H1 (cell line): ENCODE data around the gene TRPM1. TPM values are rescaled to one million over a fixed set of nuclear protein-coding genes. Genes with fewer than 3 reads are reported as not detected.

ENCODE experiments used
- CTCF ChIA-PET: fragments of 300-600 bp; sonication (Branson Sonifier 250); formaldehyde crosslinking; loops from one replicate; lab custom pipeline; 2021; ENCODE audit not compliant: partially characterized antibody; lab: Charles Lee
- POLR2A ChIA-PET: fragments of 300-600 bp; sonication (Branson Sonifier 250); formaldehyde crosslinking; loops from one replicate; lab custom pipeline; 2021; ENCODE audit warnings: inconsistent platforms; ENCODE audit not compliant: partially characterized antibody; lab: Charles Lee
- DNase-seq, 2 experiments: peaks; one replicate each; pipeline versions ENCODE4 v3.0.0 to v3.0.0-alpha.2; 2010 to 2022; ENCODE audit warnings: low spot score in 2 of 2, low read depth in 1 of 2, mixed read lengths in 1 of 2
- FAIRE-seq: peaks from 2 replicates; lab custom pipeline; 2011; peaks lifted over from hg19 to GRCh38; lab: Jason Lieb, UNC
- H2AFZ ChIP-seq: 2 replicates; pipeline ENCODE4 v1.8.1; 2012; ENCODE audit warnings: low read length, inconsistent platforms
- H2AK5ac ChIP-seq: 2 replicates; pipeline ENCODE4 v1.6.1; 2013; ENCODE audit warnings: low read depth, low read length
- H2BK120ac ChIP-seq: replicated peaks from 2 replicates; pipeline ENCODE3; 2013; ENCODE audit warnings: low read depth, low read length, inconsistent platforms
- H2BK12ac ChIP-seq: 2 replicates; pipeline ENCODE4 v1.6.1; 2013; ENCODE audit warnings: low read depth, low read length
- H2BK15ac ChIP-seq: 2 replicates; pipeline ENCODE4 v1.6.1; 2013; ENCODE audit warnings: low read length
- H2BK20ac ChIP-seq: 2 replicates; pipeline ENCODE4 v1.6.1; 2013; ENCODE audit warnings: low read length
- H2BK5ac ChIP-seq: 2 replicates; pipeline ENCODE4 v1.6.1; 2013; ENCODE audit warnings: low read depth, low read length
- H3K14ac ChIP-seq: 2 replicates; pipeline ENCODE4 v1.6.1; 2013; ENCODE audit warnings: inconsistent platforms; ENCODE audit not compliant: insufficient read length
- H3K18ac ChIP-seq: 2 replicates; pipeline ENCODE4 v1.6.1; 2013; ENCODE audit warnings: low read length; ENCODE audit errors: extremely low read depth
- H3K23ac ChIP-seq: 2 replicates; pipeline ENCODE4 v1.6.1; 2013; ENCODE audit warnings: inconsistent platforms; ENCODE audit not compliant: insufficient read length
- H3K23me2 ChIP-seq: 2 replicates; pipeline ENCODE4 v1.6.1; 2013; ENCODE audit warnings: low read depth, low read length
- H3K27ac ChIP-seq: 2 replicates; pipeline ENCODE4 v1.6.1; 2011; ENCODE audit warnings: low read depth, low read length, inconsistent platforms
- H3K27me3 ChIP-seq, 4 experiments: replicated peaks in 1 of 4; 1 replicate in 1 of 4; 2 replicates in 3 of 4; pipeline versions ENCODE4 v1.6.1 to v1.8.1; 2011 to 2013; ENCODE audit warnings: low read length in 3 of 4, mild to moderate bottlenecking in 3 of 4, inconsistent platforms in 2 of 4, mixed read lengths in 2 of 4, moderate library complexity in 1 of 4; ENCODE audit not compliant: control insufficient read depth in 3 of 4, insufficient read depth in 3 of 4; ENCODE audit errors: extremely low read depth in 1 of 4
- H3K36me3 ChIP-seq, 4 experiments: 2 replicates each; pipeline versions ENCODE4 v1.6.1 to v1.8.1; 2011 to 2013; ENCODE audit warnings: mild to moderate bottlenecking in 4 of 4, low read length in 3 of 4, moderate library complexity in 2 of 4, control low read depth in 1 of 4, inconsistent platforms in 1 of 4; ENCODE audit not compliant: insufficient read depth in 4 of 4, control insufficient read depth in 2 of 4
- H3K4ac ChIP-seq: replicated peaks from 2 replicates; pipeline ENCODE3; 2013; ENCODE audit warnings: low read length, low read depth, mixed read lengths, inconsistent platforms; ENCODE audit not compliant: insufficient read length
- H3K4me1 ChIP-seq, 4 experiments: replicated peaks in 1 of 4; 1 replicate in 1 of 4; 2 replicates in 3 of 4; pipeline versions ENCODE4 v1.6.1 to v1.8.1; 2011 to 2013; ENCODE audit warnings: low read length in 3 of 4, inconsistent platforms in 2 of 4, mixed read lengths in 1 of 4; ENCODE audit not compliant: insufficient read depth in 4 of 4, control insufficient read depth in 3 of 4
- H3K4me2 ChIP-seq, 2 experiments: 2 replicates each; pipeline versions ENCODE4 v1.6.1 to v1.8.1; 2011 to 2013; ENCODE audit warnings: low read depth in 2 of 2, low read length in 2 of 2, control low read depth in 1 of 2, inconsistent platforms in 1 of 2, mild to moderate bottlenecking in 1 of 2; ENCODE audit not compliant: insufficient read depth in 1 of 2
- H3K4me3 ChIP-seq, 4 experiments: fragments of 200-600, 300-600 bp in 1 of 4; sonication (generic), shearing (Covaris generic), sonication (Bioruptor Twin) in 1 of 4; 2 replicates each; pipeline versions ENCODE4 v1.5.1 to v1.8.1; 2011 to 2016; ENCODE audit warnings: low read length in 4 of 4, low read depth in 3 of 4, control low read depth in 2 of 4, inconsistent platforms in 2 of 4, mild to moderate bottlenecking in 2 of 4, mixed read lengths in 1 of 4, moderate library complexity in 1 of 4; ENCODE audit not compliant: insufficient read depth in 2 of 4; ENCODE audit errors: extremely low read depth in 1 of 4
- H3K56ac ChIP-seq: replicated peaks from 2 replicates; pipeline ENCODE3; 2013; ENCODE audit warnings: low read depth, mild to moderate bottlenecking, mixed read lengths, low read length, inconsistent platforms; ENCODE audit not compliant: insufficient read length
- H3K79me1 ChIP-seq: 2 replicates; pipeline ENCODE4 v1.6.1; 2013; ENCODE audit warnings: low read depth, low read length, control low read depth
- H3K79me2 ChIP-seq, 2 experiments: 2 replicates each; pipeline versions ENCODE4 v1.6.1 to v1.8.1; 2012 to 2013; ENCODE audit warnings: low read length in 2 of 2, mild to moderate bottlenecking in 2 of 2, inconsistent platforms in 1 of 2; ENCODE audit not compliant: insufficient read depth in 2 of 2, control insufficient read depth in 1 of 2
- H3K9ac ChIP-seq, 4 experiments: replicated peaks in 1 of 4; 1 replicate in 1 of 4; 2 replicates in 3 of 4; pipeline versions ENCODE4 v1.6.1 to v1.8.1; 2011 to 2013; ENCODE audit warnings: low read depth in 3 of 4, low read length in 3 of 4, control low read depth in 2 of 4, mild to moderate bottlenecking in 2 of 4, moderate library complexity in 2 of 4, inconsistent platforms in 1 of 4; ENCODE audit errors: extremely low read depth in 1 of 4
- H3K9me3 ChIP-seq, 2 experiments: 2 replicates each; pipeline versions ENCODE4 v1.6.1 to v1.8.1; 2012 to 2013; ENCODE audit warnings: mild to moderate bottlenecking in 2 of 2, moderate library complexity in 2 of 2, control low read depth in 1 of 2, inconsistent platforms in 1 of 2, low read depth in 1 of 2, low read length in 1 of 2, mixed read lengths in 1 of 2; ENCODE audit not compliant: insufficient read depth in 2 of 2
- H4K20me1 ChIP-seq, 2 experiments: replicated peaks in 1 of 2; 2 replicates each; pipeline versions ENCODE3 to v1.8.1; 2011 to 2013; ENCODE audit warnings: inconsistent platforms in 2 of 2, low read length in 2 of 2, mild to moderate bottlenecking in 1 of 2; ENCODE audit not compliant: insufficient read depth in 2 of 2, control insufficient read depth in 1 of 2
- H4K5ac ChIP-seq: 2 replicates; pipeline ENCODE4 v1.6.1; 2013; ENCODE audit warnings: low read length, low read depth, mixed read lengths, inconsistent platforms; ENCODE audit not compliant: insufficient read length
- H4K8ac ChIP-seq: 2 replicates; pipeline ENCODE4 v1.8.0; 2013; ENCODE audit warnings: mild to moderate bottlenecking, moderate library complexity, low read length, inconsistent platforms; ENCODE audit not compliant: insufficient read depth; ENCODE audit errors: extremely low read depth
- H4K91ac ChIP-seq: replicated peaks from 2 replicates; pipeline ENCODE3; 2013; ENCODE audit warnings: low read length, mixed read lengths, inconsistent platforms; ENCODE audit not compliant: insufficient read length
- ASH2L ChIP-seq: fragments of 200-600, 300-600 bp; sonication (generic); IDR thresholded peaks from one replicate; pipeline ENCODE4 v1.7.1; 2017; ENCODE audit warnings: low read length
- ATF2 ChIP-seq: IDR thresholded peaks from 2 replicates; pipeline ENCODE4 v1.6.1; 2012; ENCODE audit warnings: low read length, inconsistent platforms
- CEBPB ChIP-seq: IDR thresholded peaks from 2 replicates; pipeline ENCODE4 v1.6.1; 2012; ENCODE audit warnings: low read depth, low read length
- CHD1 ChIP-seq: IDR thresholded peaks from 2 replicates; pipeline ENCODE4 v1.6.1; 2012; ENCODE audit warnings: low read depth, low read length, improper control_type of control experiment
- CHD2 ChIP-seq: IDR thresholded peaks from 2 replicates; pipeline ENCODE4 v1.6.1; 2012; ENCODE audit warnings: low read length, improper control_type of control experiment
- EGR1 ChIP-seq: IDR thresholded peaks from 2 replicates; pipeline ENCODE4 v1.6.1; 2011; ENCODE audit warnings: low read depth, low read length, borderline replicate concordance
- KDM5A ChIP-seq: fragments of 200-600 bp; IDR thresholded peaks from 2 replicates; pipeline ENCODE4 v1.7.1; 2012; ENCODE audit warnings: mild to moderate bottlenecking, low read length, inconsistent platforms, mixed read lengths
- RNF2 ChIP-seq: fragments of 200-900, 300-1000 bp; sonication (generic); IDR thresholded peaks from 2 replicates; pipeline ENCODE4 v1.7.1; 2016; ENCODE audit warnings: borderline replicate concordance, low read depth, mild to moderate bottlenecking, antibody characterized with exemption, low read length; ENCODE audit not compliant: poor library complexity, severe bottlenecking; ENCODE audit errors: missing control alignments
- SP2 ChIP-seq: IDR thresholded peaks from 2 replicates; pipeline ENCODE4 v1.6.1; 2012; ENCODE audit warnings: mild to moderate bottlenecking, low read length, inconsistent platforms
- SUZ12 ChIP-seq: fragments of 200-600 bp; sonication (generic); IDR thresholded peaks from 2 replicates; pipeline ENCODE4 v1.6.1; 2012; ENCODE audit warnings: mild to moderate bottlenecking, inconsistent platforms, low read length, moderate library complexity, mixed read lengths
- TAF7 ChIP-seq: optimal IDR thresholded peaks from 2 replicates; pipeline ENCODE3; 2011; ENCODE audit warnings: low read depth, mild to moderate bottlenecking, inconsistent platforms, low read length, moderate library complexity, borderline replicate concordance
- YY1 ChIP-seq: IDR thresholded peaks from 2 replicates; pipeline ENCODE4 v1.6.1; 2011; ENCODE audit warnings: low read depth, mild to moderate bottlenecking, low read length
- WGBS, 2 experiments: shearing (Covaris generic) in 1 of 2; methylation state at CpG; one replicate each; pipeline versions ENCODE4 v1.1.6 to v1.1.7; 2013 to 2015; ENCODE audit warnings: low lambda C conversion rate in 2 of 2, mixed read lengths in 2 of 2, inconsistent platforms in 1 of 2, low coverage in 1 of 2, missing lambda C conversion rate in 1 of 2; ENCODE audit not compliant: insufficient replicate concordance in 2 of 2, insufficient coverage in 1 of 2, insufficient read length in 1 of 2; ENCODE audit errors: extremely low coverage in 1 of 2, missing lambda C conversion rate in 1 of 2; 5-methylcytosine and 5-hydroxymethylcytosine counted together
- polyA plus RNA-seq, 7 experiments: library from polyadenylated mRNA; depleted of rRNA in 3 of 7; stranded (reverse) in 5 of 7; unstranded in 2 of 7; fragments of >200 nt in 5 of 7; fragments of 200-250 nt in 2 of 7; gene quantifications; 1 replicate in 5 of 7; 2 replicates in 1 of 7; 4 replicates in 1 of 7; pipeline versions ENCODE4 v1.2.1 to v1.2.3, GENCODE V29; 2011 to 2013; ENCODE audit warnings: missing spikeins in 2 of 7, mixed read lengths in 2 of 7
- total RNA-seq: library from RNA; stranded (reverse); fragmentation: NEBNext Ultra II Directional; extraction: Animal tissue kit (Norgen Biotek cat#: 25700); gene quantifications from 2 replicates; pipeline ENCODE4 v1.2.1, GENCODE V29; 2021

TRPM1 gene
- total and polyA plus RNA-seq, 2 of the 8 experiments (the other 6 are each of a cell fraction or from before 2014, with no cell fraction given): 0.05 TPM; not detected in 1

- Histone ChIP-seq H3K23me2 (no peaks in the 10 kb centered on the region), H2AFZ (no peak overlapping the region), H4K5ac (no peak overlapping the region), H2BK5ac (no peak overlapping the region), H3K36me3 (no peaks in the 10 kb centered on the region), H3K18ac (no peak overlapping the region), H3K4me3 (no peak overlapping the region), H3K23ac (no peak overlapping the region), H2AK5ac (no peak overlapping the region), H2BK12ac (no peak overlapping the region), H4K91ac (no peak overlapping the region), H4K20me1 (no peaks in the 10 kb centered on the region), H2BK15ac (no peak overlapping the region), H3K4me1 (peaks cover 0 to 4% (median 2%) of the 10 kb centered on the region in 4 experiments; a peak in 1 of 7 replicates), H3K79me2 (no peaks in the 10 kb centered on the region), H3K4me2 (no peak overlapping the region), H3K4ac (no peak overlapping the region), H3K14ac (no peak overlapping the region), H3K27ac (no peak overlapping the region), H2BK20ac (no peak overlapping the region), H3K79me1 (no peaks in the 10 kb centered on the region), H3K56ac (no peak overlapping the region), H3K9ac (no peak overlapping the region), H2BK120ac (no peak overlapping the region), H4K8ac (no peak overlapping the region), H3K9me3 (no peaks in the 10 kb centered on the region), H3K27me3 (no peaks in the 10 kb centered on the region)
- FAIRE-seq: no peak
- ChIA-PET POLR2A (no interaction called here), CTCF (interaction anchor here (0.6 kb wide), 1 partner anchor 11 kb away, joined by 4 read pairs; no protein-coding TSS in a partner anchor)
- no peak for DNase-seq
- WGBS, 2 experiments: 79% methylated on average over 10 of the region's 10 CpGs; no CpG with 5 or more reads in 1 of the 2 experiments
- TF ChIP-seq YY1 (no peak), KDM5A (no peak), RNF2 (no peak), ASH2L (no peak), SP2 (no peak), CHD1 (no peak), SUZ12 (no peak), EGR1 (no peak), ATF2 (no peak), CHD2 (no peak), TAF7 (no peak), CEBPB (no peak)
These were observed 63.6 kb downstream of the TRPM1 start for GRCh38 chr15:31037731-31038477.
